Measurements from ENCODE around the gene MED15.

DNA sequence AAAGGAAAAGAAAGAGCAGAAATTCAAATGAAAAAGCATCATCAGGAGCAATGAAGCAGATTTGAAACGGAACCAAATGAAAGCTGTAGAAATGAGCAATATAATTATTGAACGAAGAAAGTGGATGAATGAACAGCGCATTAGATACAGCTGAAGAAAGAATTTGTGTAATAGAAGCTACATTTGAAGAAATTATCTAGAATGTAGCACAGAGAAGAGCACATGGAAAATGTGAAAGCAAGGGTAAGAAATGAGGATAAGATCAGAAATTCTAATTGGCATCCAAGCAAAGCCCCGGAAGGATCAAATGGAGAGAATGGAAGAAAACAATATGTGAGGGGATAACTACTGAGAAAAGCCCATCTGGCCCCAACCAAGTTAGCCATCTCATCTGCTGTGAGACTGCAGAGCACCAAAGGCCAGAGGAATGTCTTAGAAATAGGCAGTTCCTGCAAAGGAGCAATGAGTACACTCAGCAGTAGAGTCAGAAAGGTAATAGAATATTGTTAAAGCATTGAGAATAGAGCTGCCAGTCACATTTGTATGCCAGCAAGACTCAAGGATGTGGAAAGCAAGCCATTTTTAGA, 51.9 kb downstream of the MED15 start:
- no peak for TF ChIP-seq GATA2 (IDR thresholded peaks at IDR 0.05; ENCODE audit: low read depth, low read length)
- no peak for TF ChIP-seq GATA3 (IDR thresholded peaks at IDR 0.05; ENCODE audit: low read depth, low read length)

All from SH-SY5Y (cell line).